ENCODE measurements around the gene GNA12. TPM values are rescaled to one million over a fixed set of nuclear protein-coding genes. Genes with fewer than 3 reads are reported as not detected.
A peak's percentile ranks its signal among the peaks of the same experiment; 100 is the strongest.
"Not testable (repeated sequence)": the region's sequence is repeated elsewhere in the genome, so short reads cannot be mapped to it uniquely, and the experiment has no call there.

The GNA12 gene
- total RNA-seq, 2 experiments from 2014 or later, result 15.1 to 17.9 TPM

GRCh38 chr7:2758673-2759616 lies 85.2 kb downstream of the GNA12 start:
- Mint-ChIP-seq H3K4me1 (peaks cover 35% of the 10 kb centered on the region), H3K36me3 (peaks cover 36% of the 10 kb centered on the region), H3K27ac (peak overlapping the region; percentile 94), H3K27me3 (no peaks in the 10 kb centered on the region), H3K4me3 (peak overlapping the region; percentile 42), H3K9me3 (peaks cover 2% of the 10 kb centered on the region)
- DNase-seq, result no peak

DNA sequence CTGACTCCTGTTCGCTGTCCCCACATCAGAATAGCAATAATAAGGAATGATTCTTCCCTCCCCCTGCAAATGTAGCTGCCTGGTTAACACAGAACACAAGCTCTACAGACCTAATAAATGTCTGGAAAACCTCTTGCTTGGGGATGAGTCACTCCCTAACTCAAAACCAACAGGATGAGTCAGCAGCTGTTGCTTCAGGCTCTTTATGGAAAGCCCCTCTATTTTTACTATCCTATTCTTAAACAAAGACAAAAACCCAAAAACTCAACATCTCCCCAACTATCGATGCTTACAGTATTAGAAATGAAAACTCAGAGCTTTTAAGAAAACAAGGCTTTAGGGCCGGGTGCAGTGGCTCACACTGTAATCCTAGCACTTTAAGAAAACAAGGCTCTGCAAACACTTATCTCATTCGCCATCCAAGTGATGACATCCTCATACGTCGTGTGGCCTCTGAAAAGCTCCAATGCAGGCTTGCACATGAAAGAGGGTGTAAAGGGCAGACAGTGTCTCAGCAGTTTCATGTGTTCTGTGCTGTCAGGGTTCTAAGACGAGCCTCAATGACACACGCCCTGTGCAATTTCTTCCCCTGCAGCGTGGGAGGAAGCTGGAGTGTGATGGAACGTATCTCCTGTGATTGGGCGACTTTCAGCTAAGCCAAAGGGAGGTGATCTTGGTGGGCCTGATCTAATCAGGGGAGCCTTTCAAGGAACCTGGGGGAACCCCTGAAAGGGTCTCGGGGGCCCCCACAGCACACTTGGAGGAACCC lies 86.0 kb downstream of the GNA12 start:
- no peaks in the 10 kb centered on the region for H3K27me3 Mint-ChIP-seq
- H3K36me3 Mint-ChIP-seq, result peaks cover 35% of the 10 kb centered on the region
- H3K9me3 Mint-ChIP-seq, result peaks cover 2% of the 10 kb centered on the region
- H3K4me1 Mint-ChIP-seq, result peaks cover 35% of the 10 kb centered on the region
- DNase-seq, result peak; percentile 78
- H3K4me3 Mint-ChIP-seq, result peak overlapping the region; percentile 63
- H3K27ac Mint-ChIP-seq, result peak overlapping the region; percentile 94

DNA sequence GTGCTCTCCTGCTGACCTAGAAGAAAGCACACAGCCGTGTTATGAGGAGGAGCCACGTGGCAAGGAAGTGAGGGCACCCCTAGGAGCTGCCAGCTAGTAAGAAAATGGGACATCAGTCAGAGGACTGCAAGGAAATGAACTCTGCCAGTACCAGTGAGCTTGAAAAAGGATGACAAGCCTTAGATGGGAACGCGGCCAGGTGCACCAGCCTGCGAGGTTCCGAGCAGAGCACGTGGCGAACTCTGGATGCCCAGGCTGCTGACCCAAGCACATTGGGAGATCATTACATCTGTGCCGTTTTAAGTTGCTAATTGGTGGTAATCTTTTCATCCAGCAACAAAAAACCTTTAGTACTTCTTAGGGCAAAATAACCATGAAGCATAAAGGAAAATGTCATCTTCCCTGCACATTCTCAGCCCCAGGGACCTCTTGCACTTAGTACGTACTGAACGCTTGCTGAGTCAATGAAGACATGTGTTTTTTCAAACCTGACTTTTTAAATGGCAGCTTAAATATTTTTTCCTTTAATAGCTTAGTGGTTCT lies 86.7 kb downstream of the GNA12 start:
- Mint-ChIP-seq H3K27ac (peak overlapping the region; percentile 94), H3K4me1 (peaks cover 37% of the 10 kb centered on the region), H3K9me3 (peaks cover 2% of the 10 kb centered on the region), H3K27me3 (no peaks in the 10 kb centered on the region), H3K36me3 (peaks cover 34% of the 10 kb centered on the region), H3K4me3 (no peak overlapping the region)
- DNase-seq, result no peak

DNA sequence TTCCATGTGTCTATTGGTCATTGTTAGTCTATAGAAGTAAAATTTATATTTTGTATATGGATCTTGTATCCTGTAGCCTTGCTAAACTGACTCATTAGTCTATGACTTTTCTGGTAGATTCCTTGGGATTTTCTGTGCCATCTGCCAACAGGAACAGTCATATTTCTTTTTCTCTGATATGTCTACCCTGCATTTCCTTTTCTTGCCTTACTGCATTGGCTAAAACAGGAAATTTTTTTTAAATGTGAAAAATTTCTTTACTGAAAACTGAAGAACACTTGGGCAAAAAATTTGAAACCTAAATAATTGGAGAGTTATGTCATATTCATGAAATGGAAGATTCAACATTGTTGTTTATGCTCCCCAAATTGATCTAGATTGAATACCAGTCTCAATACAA lies 88.6 kb downstream of the GNA12 start:
- Mint-ChIP-seq H3K9me3 (peaks cover 2% of the 10 kb centered on the region), H3K27me3 (no peaks in the 10 kb centered on the region), H3K36me3 (peaks cover 35% of the 10 kb centered on the region), H3K4me1 (peaks cover 30% of the 10 kb centered on the region), H3K4me3 (no peak overlapping the region), H3K27ac (no peak overlapping the region)
- no peak for DNase-seq

GRCh38 chr7:2754912-2755311 lies 89.2 kb downstream of the GNA12 start:
- H3K9me3 Mint-ChIP-seq, result peaks cover 2% of the 10 kb centered on the region

GRCh38 chr7:2754086-2754485 lies 90.0 kb downstream of the GNA12 start:
- DNase-seq, result no peak
- no peak overlapping the region for H3K27ac Mint-ChIP-seq
- peaks cover 33% of the 10 kb centered on the region for H3K36me3 Mint-ChIP-seq
- no peak overlapping the region for H3K4me3 Mint-ChIP-seq
- no peaks in the 10 kb centered on the region for H3K27me3 Mint-ChIP-seq
- peaks cover 19% of the 10 kb centered on the region for H3K4me1 Mint-ChIP-seq
- H3K9me3 Mint-ChIP-seq, result peaks cover 2% of the 10 kb centered on the region

More at GRCh38 chr7:2754912-2755311, 89.2 kb downstream of the GNA12 start:
- Mint-ChIP-seq H3K4me3 (no peak overlapping the region), H3K36me3 (peaks cover 33% of the 10 kb centered on the region), H3K27me3 (no peaks in the 10 kb centered on the region), H3K27ac (no peak overlapping the region), H3K4me1 (peaks cover 24% of the 10 kb centered on the region)
- DNase-seq, result no peak

DNA sequence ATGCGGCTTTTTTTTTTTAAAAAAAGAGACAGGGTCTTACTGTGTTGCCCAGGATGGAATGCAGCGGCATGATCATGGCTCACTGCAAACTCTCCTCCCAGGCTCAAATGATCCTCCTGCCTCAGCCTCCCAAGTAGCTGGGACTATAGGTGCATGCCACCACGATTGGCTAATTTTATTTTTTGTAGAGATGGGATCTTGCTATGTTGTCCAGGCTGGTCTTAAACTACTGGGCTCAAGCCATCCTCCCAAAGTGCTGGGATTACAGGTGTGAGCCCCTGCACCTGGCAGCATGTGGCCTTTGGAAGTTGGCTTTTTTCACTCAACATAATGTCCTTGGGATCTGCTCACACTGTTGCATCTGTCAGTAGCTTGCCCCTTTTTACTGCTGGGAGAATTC lies 91.0 kb downstream of the GNA12 start:
- H3K9me3 Mint-ChIP-seq, result peaks cover 4% of the 10 kb centered on the region
- no peaks in the 10 kb centered on the region for H3K27me3 Mint-ChIP-seq
- no peak for DNase-seq
- H3K36me3 Mint-ChIP-seq, result peaks cover 29% of the 10 kb centered on the region
- peaks cover 12% of the 10 kb centered on the region for H3K4me1 Mint-ChIP-seq
- no peak overlapping the region for H3K27ac Mint-ChIP-seq
- H3K4me3 Mint-ChIP-seq, result no peak overlapping the region

DNA sequence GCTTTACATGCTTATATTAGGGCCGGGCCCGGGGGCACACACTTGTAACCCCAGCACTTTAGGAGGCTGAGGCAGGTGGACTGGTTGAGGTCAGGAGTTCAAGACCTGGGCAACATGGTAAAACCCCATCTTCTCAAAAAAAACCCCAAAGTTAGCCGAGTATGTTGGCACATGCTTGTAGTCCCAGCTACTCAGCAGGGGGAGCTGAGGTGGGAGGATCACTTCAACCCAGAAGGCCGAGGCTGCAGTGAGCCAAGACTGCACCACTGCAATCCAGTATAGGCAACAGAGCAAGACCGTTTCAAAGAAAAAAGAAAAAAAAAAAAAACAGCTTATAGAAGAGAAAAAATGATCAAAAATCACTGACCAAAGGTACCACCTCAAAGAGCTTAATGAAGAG lies 93.0 kb downstream of the GNA12 start:
- peaks cover 25% of the 10 kb centered on the region for H3K36me3 Mint-ChIP-seq
- no peak overlapping the region for H3K27ac Mint-ChIP-seq
- H3K9me3 Mint-ChIP-seq, result peaks cover 5% of the 10 kb centered on the region
- no peak for DNase-seq
- no peaks in the 10 kb centered on the region for H3K27me3 Mint-ChIP-seq
- no peak overlapping the region for H3K4me3 Mint-ChIP-seq
- H3K4me1 Mint-ChIP-seq, result peaks cover 2% of the 10 kb centered on the region

DNA sequence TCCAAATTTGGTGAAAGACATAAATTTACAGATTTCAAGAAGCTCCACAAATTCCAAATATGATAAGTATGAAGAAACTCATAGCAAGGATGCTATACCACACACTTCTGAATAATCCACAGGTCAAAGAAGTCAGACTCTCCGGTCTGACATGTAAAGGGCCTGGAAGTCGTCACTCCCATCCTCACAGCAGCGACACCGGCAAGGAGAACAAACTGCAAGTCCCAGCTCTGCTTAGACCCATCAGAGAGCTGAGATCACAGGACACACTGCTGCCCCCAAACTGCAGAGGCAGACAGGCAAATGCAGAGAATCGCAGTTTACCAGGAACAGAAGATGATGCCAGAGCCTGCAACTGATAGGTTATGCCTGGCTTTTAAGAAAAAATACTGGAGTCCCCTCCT lies 94.1 kb downstream of the GNA12 start:
- H3K27me3 Mint-ChIP-seq, result no peaks in the 10 kb centered on the region

GRCh38 chr7:2748684-2749083 lies 95.4 kb downstream of the GNA12 start:
- DNase-seq, H3K27ac Mint-ChIP-seq, H3K4me1 Mint-ChIP-seq, H3K27me3 Mint-ChIP-seq, H3K4me3 Mint-ChIP-seq, H3K9me3 Mint-ChIP-seq: not testable (repeated sequence)
- peaks cover 14% of the 10 kb centered on the region for H3K36me3 Mint-ChIP-seq

More for the DNA sequence above, 94.1 kb downstream of the GNA12 start:
- no peak overlapping the region for H3K4me3 Mint-ChIP-seq
- H3K36me3 Mint-ChIP-seq, result peaks cover 16% of the 10 kb centered on the region
- DNase-seq, result no peak
- H3K9me3 Mint-ChIP-seq, result peaks cover 4% of the 10 kb centered on the region
- H3K4me1 Mint-ChIP-seq, result peaks cover 2% of the 10 kb centered on the region
- H3K27ac Mint-ChIP-seq, result no peak overlapping the region

GRCh38 chr7:2743523-2744185 lies 100.5 kb downstream of the GNA12 start:
- not testable (repeated sequence) for H3K27ac Mint-ChIP-seq, H3K4me3 Mint-ChIP-seq, H3K36me3 Mint-ChIP-seq, H3K4me1 Mint-ChIP-seq, H3K27me3 Mint-ChIP-seq, H3K9me3 Mint-ChIP-seq, DNase-seq

GRCh38 chr7:2738766-2739549 lies 105.2 kb downstream of the GNA12 start:
- DNase-seq, result no peak
- no peak overlapping the region for H3K27ac Mint-ChIP-seq
- H3K4me3 Mint-ChIP-seq, result no peak overlapping the region
- peaks cover 3% of the 10 kb centered on the region for H3K27me3 Mint-ChIP-seq
- peaks cover 4% of the 10 kb centered on the region for H3K36me3 Mint-ChIP-seq
- H3K9me3 Mint-ChIP-seq, result no peaks in the 10 kb centered on the region
- peaks cover 21% of the 10 kb centered on the region for H3K4me1 Mint-ChIP-seq

GRCh38 chr7:2737771-2738540 lies 106.2 kb downstream of the GNA12 start:
- H3K9me3 Mint-ChIP-seq, result no peaks in the 10 kb centered on the region
- peaks cover 3% of the 10 kb centered on the region for H3K27me3 Mint-ChIP-seq
- DNase-seq, result no peak

More at GRCh38 chr7:2737771-2738540, 106.2 kb downstream of the GNA12 start:
- H3K4me3 Mint-ChIP-seq, result no peak overlapping the region
- no peak overlapping the region for H3K27ac Mint-ChIP-seq
- peaks cover 30% of the 10 kb centered on the region for H3K4me1 Mint-ChIP-seq
- H3K36me3 Mint-ChIP-seq, result peaks cover 9% of the 10 kb centered on the region
